Mesendoderm (in vitro differentiated cells): ENCODE data around the gene USB1.

ENCODE experiments used
- DNase-seq: peaks from one replicate; pipeline ENCODE4 v3.0.0; 2013
- H2AK5ac ChIP-seq: 2 replicates; pipeline ENCODE4 v1.6.1; 2013; ENCODE audit warnings: low read length, inconsistent platforms
- H2BK120ac ChIP-seq: 2 replicates; pipeline ENCODE4 v1.6.1; 2013; ENCODE audit warnings: low read depth, mild to moderate bottlenecking, low read length, moderate library complexity, mixed read lengths
- H2BK15ac ChIP-seq: replicated peaks from 2 replicates; pipeline ENCODE4 v1.6.1; 2013; ENCODE audit warnings: low read depth, mild to moderate bottlenecking, moderate library complexity
- H2BK5ac ChIP-seq: 2 replicates; pipeline ENCODE4 v1.6.1; 2013; ENCODE audit warnings: low read length, inconsistent platforms
- H3K18ac ChIP-seq: 2 replicates; pipeline ENCODE4 v1.6.1; 2013; ENCODE audit warnings: mild to moderate bottlenecking, low read length, mixed read lengths
- H3K23ac ChIP-seq: one replicate; pipeline ENCODE4 v1.6.1; 2013; ENCODE audit warnings: low read length
- H3K27ac ChIP-seq: 2 replicates; pipeline ENCODE4 v1.5.1; 2013; ENCODE audit warnings: low read depth, mild to moderate bottlenecking, inconsistent platforms, low read length, moderate library complexity
- H3K27me3 ChIP-seq: 2 replicates; pipeline ENCODE4 v1.6.1; 2013; ENCODE audit warnings: low read length, control low read depth, mild to moderate bottlenecking, inconsistent platforms; ENCODE audit not compliant: insufficient read depth, poor library complexity
- H3K36me3 ChIP-seq: 2 replicates; pipeline ENCODE4 v1.6.1; 2013; ENCODE audit warnings: low read length, inconsistent platforms; ENCODE audit not compliant: control insufficient read depth, insufficient read depth
- H3K4ac ChIP-seq: one replicate; pipeline ENCODE4 v1.6.1; 2013; ENCODE audit warnings: low read depth, mild to moderate bottlenecking, low read length, moderate library complexity
- H3K4me1 ChIP-seq: 2 replicates; pipeline ENCODE4 v1.6.1; 2013; ENCODE audit warnings: low read depth, low read length, inconsistent platforms; ENCODE audit not compliant: control insufficient read depth
- H3K4me2 ChIP-seq: 2 replicates; pipeline ENCODE4 v1.6.1; 2013; ENCODE audit warnings: low read length
- H3K4me3 ChIP-seq: 2 replicates; pipeline ENCODE4 v1.5.1; 2013; ENCODE audit warnings: mild to moderate bottlenecking, low read length
- H3K56ac ChIP-seq: one replicate; pipeline ENCODE4 v1.6.1; 2013; ENCODE audit warnings: low read length
- H3K79me1 ChIP-seq: 2 replicates; pipeline ENCODE4 v1.6.1; 2013; ENCODE audit warnings: low read length, inconsistent platforms
- H3K79me2 ChIP-seq: 2 replicates; pipeline ENCODE4 v1.6.1; 2013; ENCODE audit warnings: mild to moderate bottlenecking, low read length; ENCODE audit not compliant: control insufficient read depth, insufficient read depth
- H3K9ac ChIP-seq: 2 replicates; pipeline ENCODE4 v1.6.1; 2013; ENCODE audit warnings: low read length, inconsistent platforms
- H4K5ac ChIP-seq: one replicate; pipeline ENCODE4 v1.6.1; 2013; ENCODE audit warnings: low read length
- H4K8ac ChIP-seq: one replicate; pipeline ENCODE4 v1.6.1; 2013; ENCODE audit warnings: low read depth, mild to moderate bottlenecking, control low read depth, low read length, moderate library complexity
- WGBS: extraction: QIAGEN DNeasy Blood & Tissue Kit; methylation state at CpG from one replicate; pipeline ENCODE4 v1.1.7; 2013; ENCODE audit warnings: low lambda C conversion rate, missing lambda C conversion rate; ENCODE audit not compliant: insufficient coverage; ENCODE audit errors: extremely low coverage; 5-methylcytosine and 5-hydroxymethylcytosine counted together

USB1 gene

DNA sequence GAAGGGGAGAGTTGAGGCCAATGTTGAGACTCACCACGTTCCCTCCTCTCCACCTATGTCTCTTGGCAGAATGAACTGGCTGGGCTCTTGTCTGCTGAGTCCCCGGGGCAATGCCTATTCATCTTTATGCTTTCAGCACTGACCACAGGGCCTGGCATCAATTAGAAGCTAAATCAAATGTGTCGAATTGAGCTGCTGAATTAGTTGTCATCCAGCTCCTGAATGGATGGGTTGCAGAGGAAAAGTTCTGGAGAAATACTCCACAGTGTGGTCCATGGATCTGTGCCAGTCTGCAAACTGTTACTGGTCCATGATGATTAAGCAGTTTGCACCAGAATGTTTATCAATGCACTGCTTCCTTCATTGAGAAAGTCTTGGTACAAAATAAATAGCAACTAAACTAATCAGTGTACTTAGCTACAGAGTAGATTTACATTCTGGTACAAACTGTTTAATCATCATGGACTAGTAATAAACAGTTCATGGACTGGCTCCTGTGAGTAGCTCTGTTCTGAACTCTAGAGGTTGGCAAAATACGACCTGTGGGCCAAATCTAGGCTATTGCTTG, 34.9 kb upstream of the USB1 start:
- WGBS, result no CpG with 5 or more reads among the region's 4 CpGs
- Histone ChIP-seq H3K9ac (no peak overlapping the region), H3K79me2 (no peaks in the 10 kb centered on the region), H3K23ac (no peak overlapping the region), H2BK120ac (no peak overlapping the region), H3K36me3 (no peaks in the 10 kb centered on the region), H2BK5ac (no peak overlapping the region), H3K4ac (no peak overlapping the region), H3K27ac (no peak overlapping the region), H3K56ac (no peak overlapping the region), H2BK15ac (no peak overlapping the region), H3K4me1 (no peaks in the 10 kb centered on the region), H2AK5ac (no peak overlapping the region), H3K4me2 (no peak overlapping the region), H3K4me3 (no peak overlapping the region), H3K79me1 (no peaks in the 10 kb centered on the region), H4K5ac (no peak overlapping the region), H3K27me3 (no peaks in the 10 kb centered on the region), H4K8ac (no peak overlapping the region), H3K18ac (no peak overlapping the region)
- no peak for DNase-seq

DNA sequence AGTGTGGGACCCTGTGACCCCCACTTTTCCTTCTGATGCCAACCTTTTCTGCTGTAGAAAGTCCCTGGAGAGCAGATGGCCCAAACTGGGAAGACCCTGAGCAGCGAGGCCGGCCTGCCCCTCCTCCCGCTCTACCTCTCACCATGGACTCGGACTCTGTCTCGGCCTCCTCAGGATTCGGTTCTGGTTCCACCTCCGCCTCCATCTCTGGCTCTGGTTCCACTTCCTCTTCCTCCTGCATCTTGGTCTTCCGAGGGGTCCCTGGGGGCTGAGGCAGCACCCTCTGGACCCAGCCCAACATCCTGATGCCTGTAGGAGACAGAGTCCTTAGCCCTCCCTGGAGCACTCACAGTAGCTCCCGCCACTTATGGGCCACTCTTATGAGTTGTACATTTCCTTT, 34.2 kb upstream of the USB1 start:
- Histone ChIP-seq H3K27ac (no peak overlapping the region), H3K18ac (no peak overlapping the region), H4K8ac (no peak overlapping the region), H3K4me3 (no peak overlapping the region), H3K79me2 (no peaks in the 10 kb centered on the region), H3K23ac (no peak overlapping the region), H2BK5ac (no peak overlapping the region), H3K4ac (no peak overlapping the region), H3K56ac (no peak overlapping the region), H3K79me1 (no peaks in the 10 kb centered on the region), H3K9ac (no peak overlapping the region), H3K4me1 (no peaks in the 10 kb centered on the region), H3K27me3 (no peaks in the 10 kb centered on the region), H3K4me2 (no peak overlapping the region), H2AK5ac (no peak overlapping the region), H4K5ac (no peak overlapping the region), H3K36me3 (no peaks in the 10 kb centered on the region), H2BK120ac (no peak overlapping the region), H2BK15ac (no peak overlapping the region)
- no peak for DNase-seq
- WGBS, result no CpG with 5 or more reads among the region's 9 CpGs

DNA sequence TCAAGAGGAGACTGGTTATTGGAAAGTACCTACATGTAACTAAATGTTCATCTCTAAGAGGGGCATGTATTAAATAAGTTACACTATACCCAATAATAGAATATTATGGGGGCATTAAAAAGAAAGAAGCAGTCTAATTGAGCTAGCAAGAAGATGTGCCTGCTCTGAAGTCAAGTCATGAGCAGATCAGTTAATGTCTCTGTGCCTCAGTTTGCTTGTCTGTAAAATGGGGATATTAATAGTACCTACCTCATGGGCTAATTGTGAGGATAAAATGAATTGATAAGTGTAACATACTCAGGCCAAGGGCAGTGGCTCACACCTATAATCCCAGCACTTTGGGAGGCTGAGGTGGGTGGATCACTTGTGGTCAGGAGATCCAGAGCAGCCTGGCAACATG, 33.3 kb upstream of the USB1 start:
- Histone ChIP-seq H3K4me1 (no peaks in the 10 kb centered on the region), H2BK5ac (no peak overlapping the region), H3K56ac (no peak overlapping the region), H2AK5ac (no peak overlapping the region), H3K79me2 (no peaks in the 10 kb centered on the region), H4K8ac (no peak overlapping the region), H3K27me3 (no peaks in the 10 kb centered on the region), H3K36me3 (no peaks in the 10 kb centered on the region), H3K18ac (no peak overlapping the region), H3K4me2 (no peak overlapping the region), H3K4me3 (no peak overlapping the region), H3K9ac (no peak overlapping the region), H2BK15ac (no peak overlapping the region), H3K23ac (no peak overlapping the region), H3K79me1 (no peaks in the 10 kb centered on the region), H3K4ac (no peak overlapping the region), H2BK120ac (no peak overlapping the region), H4K5ac (no peak overlapping the region), H3K27ac (no peak overlapping the region)
- DNase-seq, result no peak

DNA sequence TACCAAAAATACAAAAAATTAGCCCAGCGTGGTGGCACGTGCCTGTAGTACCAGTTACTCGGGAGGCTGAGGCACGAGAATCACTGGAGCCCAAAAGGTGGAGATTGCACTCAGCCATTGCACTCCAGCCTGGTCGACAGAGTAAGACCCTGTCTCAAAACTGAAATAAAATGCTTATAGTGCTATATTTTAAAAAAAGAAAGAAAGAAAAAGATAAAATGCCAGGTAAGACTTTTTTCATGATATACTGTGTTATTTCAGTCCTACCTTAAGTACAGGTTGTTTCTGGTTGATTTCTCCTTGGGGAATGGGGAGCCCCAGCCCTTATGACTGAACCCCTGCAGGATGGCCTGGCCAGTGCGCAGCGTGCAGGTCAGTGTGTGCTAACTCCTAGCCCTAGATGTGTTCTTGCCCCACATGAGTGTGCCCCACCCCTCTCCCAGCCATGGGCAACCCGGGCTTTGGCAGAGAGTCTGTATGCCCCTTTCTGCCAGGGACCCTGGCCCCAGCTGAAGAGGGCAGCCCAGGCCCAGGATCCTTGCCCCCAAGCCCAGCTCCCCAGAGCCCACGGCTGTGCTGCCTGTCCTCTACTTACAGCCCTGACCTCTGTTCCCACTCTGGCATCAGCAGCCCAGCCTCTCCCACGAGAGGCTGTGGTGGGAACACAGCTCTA, 31.6 kb upstream of the USB1 start:
- no CpG with 5 or more reads among the region's 10 CpGs for WGBS
- Histone ChIP-seq H2BK5ac (no peak overlapping the region), H3K23ac (no peak overlapping the region)

DNA sequence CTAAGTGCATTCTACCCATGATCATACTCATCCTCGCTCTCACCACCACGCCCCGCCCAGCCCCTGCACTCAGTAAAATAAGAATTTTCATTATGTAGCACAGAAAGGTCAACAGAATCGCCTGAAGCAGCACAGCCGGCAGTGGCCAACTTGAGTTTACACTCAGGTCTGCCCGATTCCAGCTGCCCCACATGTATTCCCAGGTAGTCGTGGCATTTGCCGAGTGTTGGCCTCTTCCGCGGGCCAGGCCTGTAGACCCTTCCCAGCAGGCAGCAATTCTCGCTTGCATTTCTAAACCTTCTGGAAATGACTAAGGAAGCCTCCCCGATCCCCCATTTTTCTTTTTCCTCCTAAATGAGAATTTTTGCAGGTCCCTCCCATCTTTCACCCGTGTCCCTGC, 30.9 kb upstream of the USB1 start:
- H3K18ac ChIP-seq, result no peak overlapping the region
- H3K4ac ChIP-seq, result no peak overlapping the region
- WGBS, result no CpG with 5 or more reads among the region's 13 CpGs
- no peak for DNase-seq
- H3K79me1 ChIP-seq, result no peaks in the 10 kb centered on the region
- no peak overlapping the region for H3K23ac ChIP-seq
- H3K36me3 ChIP-seq, result no peaks in the 10 kb centered on the region
- H3K27me3 ChIP-seq, result no peaks in the 10 kb centered on the region
- no peak overlapping the region for H2BK5ac ChIP-seq
- H3K79me2 ChIP-seq, result no peaks in the 10 kb centered on the region
- H2BK15ac ChIP-seq, result no peak overlapping the region
- H4K8ac ChIP-seq, result no peak overlapping the region
- H3K56ac ChIP-seq, result no peak overlapping the region
- no peak overlapping the region for H2BK120ac ChIP-seq
- no peak overlapping the region for H3K27ac ChIP-seq
- H3K4me1 ChIP-seq, result no peaks in the 10 kb centered on the region
- no peak overlapping the region for H3K4me2 ChIP-seq
- H3K9ac ChIP-seq, result no peak overlapping the region
- no peak overlapping the region for H2AK5ac ChIP-seq
- H3K4me3 ChIP-seq, result no peak overlapping the region
- no peak overlapping the region for H4K5ac ChIP-seq

More for the DNA sequence above, 31.6 kb upstream of the USB1 start:
- Histone ChIP-seq H3K79me2 (no peaks in the 10 kb centered on the region), H3K4me1 (no peaks in the 10 kb centered on the region), H3K4ac (no peak overlapping the region), H2AK5ac (no peak overlapping the region), H3K27me3 (no peaks in the 10 kb centered on the region), H2BK120ac (no peak overlapping the region), H3K79me1 (no peaks in the 10 kb centered on the region), H3K4me2 (no peak overlapping the region), H3K18ac (no peak overlapping the region), H3K9ac (no peak overlapping the region), H4K5ac (no peak overlapping the region), H3K36me3 (no peaks in the 10 kb centered on the region), H3K4me3 (no peak overlapping the region), H3K27ac (no peak overlapping the region), H3K56ac (no peak overlapping the region), H4K8ac (no peak overlapping the region), H2BK15ac (no peak overlapping the region)
- DNase-seq, result no peak

DNA sequence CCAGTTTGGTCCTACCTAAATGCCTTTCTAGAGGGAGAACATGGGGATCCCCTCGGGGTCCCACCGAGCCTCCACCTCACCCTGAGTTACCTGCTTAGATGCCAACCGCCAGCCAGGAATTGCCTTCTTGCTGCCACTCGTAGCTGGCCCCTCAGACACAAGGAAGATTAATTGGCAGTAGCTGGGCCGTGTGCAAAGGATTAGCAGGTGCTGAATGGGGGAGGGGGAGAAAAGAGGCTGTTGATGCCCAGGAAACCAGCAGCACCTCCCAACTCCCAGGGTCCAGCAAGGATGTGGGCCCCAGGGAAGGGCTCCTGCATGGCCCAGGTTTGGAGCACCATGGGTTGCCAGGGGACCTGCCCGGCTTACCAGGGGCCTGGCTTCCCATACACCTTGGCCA, 30.2 kb upstream of the USB1 start, which contains the start of gene CNGB1:
TSS of gene CNGB1 (minus strand) at position 159 of the 400 bp plus-strand sequence. CDS start 3,842 bp downstream, outside the sequence.
- Histone ChIP-seq H3K79me2 (no peaks in the 10 kb centered on the region), H3K79me1 (no peaks in the 10 kb centered on the region), H3K9ac (no peak within 1 kb of the TSS), H3K23ac (no peak within 1 kb of the TSS), H3K4me1 (no peaks in the 10 kb centered on the region), H3K18ac (no peak within 1 kb of the TSS), H2BK5ac (no peak within 1 kb of the TSS), H3K36me3 (no peaks in the 10 kb centered on the region), H2AK5ac (no peak within 1 kb of the TSS), H3K27me3 (no peaks in the 10 kb centered on the region), H4K5ac (no peak within 1 kb of the TSS), H3K27ac (no peak within 1 kb of the TSS), H3K4me3 (no peak within 1 kb of the TSS), H4K8ac (no peak within 1 kb of the TSS), H3K4ac (no peak within 1 kb of the TSS), H2BK120ac (no peak within 1 kb of the TSS), H3K4me2 (no peak within 1 kb of the TSS), H2BK15ac (no peak within 1 kb of the TSS), H3K56ac (no peak within 1 kb of the TSS)
- no peak for DNase-seq
- no CpG with 5 or more reads among the region's 6 CpGs for WGBS
